ENCODE results near the gene BEND3. TPM values are rescaled to one million over a fixed set of nuclear protein-coding genes. Genes with fewer than 3 reads are reported as not detected.

The BEND3 gene
- total RNA-seq, 1 experiment from 2014 or later: 70.2 TPM

DNA sequence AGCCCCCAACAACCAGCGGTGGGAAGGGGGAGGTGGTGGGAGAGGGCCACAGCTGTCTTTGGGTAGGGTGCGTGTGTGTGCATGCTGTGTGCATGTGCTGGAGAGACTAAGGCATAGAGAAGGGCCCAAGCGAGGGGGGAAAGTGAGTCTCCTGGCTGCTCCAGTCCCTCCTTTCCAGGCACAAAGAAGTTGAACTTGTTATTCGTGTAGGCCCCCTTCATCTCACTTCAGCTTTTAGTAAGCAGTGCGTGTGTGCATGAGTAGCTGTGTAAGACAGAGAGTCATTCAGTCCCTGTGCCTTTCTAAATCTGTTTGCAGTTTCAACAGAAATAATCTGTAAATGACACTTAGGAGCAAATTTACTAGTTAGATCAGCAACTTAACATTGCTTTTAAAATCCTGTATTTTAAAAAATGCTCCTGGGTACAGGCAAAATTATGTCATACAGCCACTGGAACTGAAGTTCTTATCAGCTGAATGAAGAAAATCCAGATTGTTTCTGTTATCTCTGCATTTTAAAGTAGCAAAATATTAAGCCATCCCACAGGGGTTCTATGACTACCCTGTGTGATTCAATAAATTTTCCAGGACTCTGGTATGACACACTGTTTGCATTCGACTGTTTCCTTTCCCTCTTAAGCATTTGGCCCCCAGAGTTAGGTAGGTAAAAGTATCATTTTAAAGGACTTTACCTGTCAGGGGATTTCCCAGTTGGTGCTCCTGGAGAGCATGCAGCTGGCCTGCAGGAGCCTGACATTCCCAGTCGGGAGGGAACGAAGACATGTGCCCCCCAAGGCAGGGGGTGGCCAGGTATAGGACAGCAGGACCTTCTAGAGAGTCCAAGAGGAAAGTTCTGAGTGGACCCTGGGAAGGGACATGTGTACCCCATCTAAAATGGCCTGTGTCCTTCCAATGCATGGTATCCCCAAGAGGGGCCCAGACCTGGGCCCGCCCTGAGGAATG is 48.3 kb downstream of the BEND3 start:
- Histone ChIP-seq H4K5ac (ENCODE audit: insufficient read length, low read depth, low read length) (no peak overlapping the region), H3K4me2 (ENCODE audit: insufficient read depth, insufficient read length, low read length) (no peak overlapping the region), H2BK15ac (ENCODE audit: low read depth, low read length) (no peak overlapping the region), H2BK5ac (ENCODE audit: insufficient read length, low read length) (no peak overlapping the region), H3K18ac (ENCODE audit: insufficient read length, low read depth, low read length) (no peak overlapping the region), H2BK120ac (ENCODE audit: low read depth, low read length, poor library complexity, severe bottlenecking) (no peak overlapping the region), H2BK12ac (ENCODE audit: insufficient read length, low read depth, low read length) (no peak overlapping the region), H2AFZ (ENCODE audit: low read length) (no peak overlapping the region), H3K79me1 (ENCODE audit: insufficient read depth, low read depth, low read length, poor library complexity, severe bottlenecking) (no peaks in the 10 kb centered on the region), H3K23me2 (ENCODE audit: insufficient read length, low read depth, low read length, poor library complexity, severe bottlenecking) (no peaks in the 10 kb centered on the region), H3K4ac (ENCODE audit: low read depth, low read length) (no peak overlapping the region), H3K27me3 (ENCODE audit: insufficient read depth, low read length) (no peaks in the 10 kb centered on the region), H3K27ac (ENCODE audit: insufficient read length, low read depth, low read length) (no peak overlapping the region), H3T11ph (ENCODE audit: low read length) (no peak overlapping the region), H2AK5ac (ENCODE audit: insufficient read length, low read length) (no peak overlapping the region), H4K8ac (replicated peaks; ENCODE audit: insufficient read length, low read depth, low read length) (no peak overlapping the region), H3K9me3 (ENCODE audit: control insufficient read depth, low read depth, low read length) (no peaks in the 10 kb centered on the region), H3K56ac (ENCODE audit: insufficient read length, low read depth, low read length) (no peak overlapping the region), H3K9ac (ENCODE audit: extremely low read depth, insufficient read length, low read length) (no peak overlapping the region), H3K14ac (ENCODE audit: insufficient read depth, low read length) (no peak overlapping the region), H4K20me1 (ENCODE audit: control insufficient read depth, insufficient read depth, insufficient read length) (no peaks in the 10 kb centered on the region), H3K23ac (ENCODE audit: insufficient read length, low read depth, low read length) (no peak overlapping the region), H3K79me2 (ENCODE audit: insufficient read depth, low read length) (no peaks in the 10 kb centered on the region), H4K91ac (ENCODE audit: insufficient read length, low read depth, low read length) (no peak overlapping the region), H2BK20ac (ENCODE audit: low read depth, low read length, poor library complexity, severe bottlenecking) (no peak overlapping the region), H3K4me1 (ENCODE audit: insufficient read depth, low read length) (no peaks in the 10 kb centered on the region; the same call in 1 of the 2 replicates)
- H3K9me3 Mint-ChIP-seq: no peaks in the 10 kb centered on the region; a peak in 1 of 5 replicates
- peaks cover 11 to 66% (median 50%) of the 10 kb centered on the region in 3 experiments; a peak in 6 of 7 replicates for H3K36me3 Mint-ChIP-seq (ENCODE audit: insufficient read depth in 1 of 3, low read depth in 3 of 3)
- WGBS (ENCODE audit: extremely low coverage, insufficient read length, low lambda C conversion rate): no CpG with 5 or more reads among the region's 9 CpGs
- TF ChIP-seq, protein P1, sequence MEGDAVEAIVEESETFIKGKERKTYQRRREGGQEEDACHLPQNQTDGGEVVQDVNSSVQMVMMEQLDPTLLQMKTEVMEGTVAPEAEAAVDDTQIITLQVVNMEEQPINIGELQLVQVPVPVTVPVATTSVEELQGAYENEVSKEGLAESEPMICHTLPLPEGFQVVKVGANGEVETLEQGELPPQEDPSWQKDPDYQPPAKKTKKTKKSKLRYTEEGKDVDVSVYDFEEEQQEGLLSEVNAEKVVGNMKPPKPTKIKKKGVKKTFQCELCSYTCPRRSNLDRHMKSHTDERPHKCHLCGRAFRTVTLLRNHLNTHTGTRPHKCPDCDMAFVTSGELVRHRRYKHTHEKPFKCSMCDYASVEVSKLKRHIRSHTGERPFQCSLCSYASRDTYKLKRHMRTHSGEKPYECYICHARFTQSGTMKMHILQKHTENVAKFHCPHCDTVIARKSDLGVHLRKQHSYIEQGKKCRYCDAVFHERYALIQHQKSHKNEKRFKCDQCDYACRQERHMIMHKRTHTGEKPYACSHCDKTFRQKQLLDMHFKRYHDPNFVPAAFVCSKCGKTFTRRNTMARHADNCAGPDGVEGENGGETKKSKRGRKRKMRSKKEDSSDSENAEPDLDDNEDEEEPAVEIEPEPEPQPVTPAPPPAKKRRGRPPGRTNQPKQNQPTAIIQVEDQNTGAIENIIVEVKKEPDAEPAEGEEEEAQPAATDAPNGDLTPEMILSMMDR (conservative IDR thresholded peaks at IDR 0.05): no peak
- H3K4me3 Mint-ChIP-seq: no peak overlapping the region
- H3K27me3 Mint-ChIP-seq (ENCODE audit: low read depth): no peaks in the 10 kb centered on the region
- H3K27ac Mint-ChIP-seq: peak overlapping the region; percentile 34 to 87 (median 45); a peak in 3 of 7 replicates
- no peak for DNase-seq
- H3K4me1 Mint-ChIP-seq: peaks cover 44 to 45% of the 10 kb centered on the region in 2 experiments

Measured in H9 (cell line).